VCaP (cell line): Measurements from ENCODE around the gene ADAM8.
"Not testable (repeated sequence)": the region's sequence is repeated elsewhere in the genome, so short reads cannot be mapped to it uniquely, and the experiment has no call there.

ENCODE experiments used
- H3K27ac ChIP-seq: fragments of 450-650 bp; 2 replicates; pipeline ENCODE4 v1.5.1; 2017
- TF ChIP-seq, protein P1 (sequence below): fragments of 450-650 bp; conservative IDR thresholded peaks from 2 replicates; pipeline ENCODE4 v1.5.1; 2017; ENCODE audit warnings: mild to moderate bottlenecking, moderate library complexity

Gene ADAM8

DNA sequence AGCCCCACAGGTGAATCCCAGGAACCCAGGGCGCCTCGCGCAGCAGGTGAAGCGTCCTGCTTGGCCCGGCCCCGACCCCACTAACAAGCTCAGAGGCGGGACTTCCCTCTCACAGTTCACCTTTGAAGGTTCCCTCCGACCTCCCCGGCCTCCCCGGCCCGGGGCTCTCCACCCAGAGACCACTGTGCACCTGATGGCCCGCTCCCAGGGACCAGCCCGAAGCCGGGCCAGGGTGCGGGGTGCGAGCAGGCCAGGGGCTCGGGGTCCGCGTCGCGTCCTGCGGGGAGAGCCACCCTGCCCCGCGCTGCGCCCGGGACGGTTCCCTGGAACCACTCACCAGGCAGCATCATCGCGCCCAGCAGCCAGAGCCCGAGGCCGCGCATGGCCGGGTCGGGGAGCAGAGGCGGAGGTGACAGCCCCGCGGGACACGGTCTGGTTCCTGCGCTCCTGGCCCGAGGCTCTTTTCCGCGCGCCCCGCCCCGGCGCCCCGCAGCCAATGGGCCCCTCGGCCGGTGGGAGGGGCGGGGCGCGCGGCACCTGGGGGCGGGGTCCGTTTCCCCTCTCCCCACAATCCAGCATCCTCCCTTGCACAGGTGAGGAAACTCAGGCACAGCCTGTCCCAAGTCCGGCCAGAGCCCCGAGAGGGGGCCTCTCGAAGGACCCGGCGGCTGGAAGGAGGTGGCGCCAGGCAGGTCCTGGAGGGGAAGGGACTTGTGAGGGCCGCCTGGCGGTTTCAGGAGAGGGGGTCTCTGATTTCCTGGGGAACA lies at the start of gene ADAM8:
Gene ADAM8, minus strand, starts transcription at position 434 of the 767 bp plus-strand sequence. Its CDS starts 51 bp downstream, at position 383.
- H3K27ac ChIP-seq = peak within 1 kb of the TSS; percentile 61
- TF ChIP-seq, protein P1, sequence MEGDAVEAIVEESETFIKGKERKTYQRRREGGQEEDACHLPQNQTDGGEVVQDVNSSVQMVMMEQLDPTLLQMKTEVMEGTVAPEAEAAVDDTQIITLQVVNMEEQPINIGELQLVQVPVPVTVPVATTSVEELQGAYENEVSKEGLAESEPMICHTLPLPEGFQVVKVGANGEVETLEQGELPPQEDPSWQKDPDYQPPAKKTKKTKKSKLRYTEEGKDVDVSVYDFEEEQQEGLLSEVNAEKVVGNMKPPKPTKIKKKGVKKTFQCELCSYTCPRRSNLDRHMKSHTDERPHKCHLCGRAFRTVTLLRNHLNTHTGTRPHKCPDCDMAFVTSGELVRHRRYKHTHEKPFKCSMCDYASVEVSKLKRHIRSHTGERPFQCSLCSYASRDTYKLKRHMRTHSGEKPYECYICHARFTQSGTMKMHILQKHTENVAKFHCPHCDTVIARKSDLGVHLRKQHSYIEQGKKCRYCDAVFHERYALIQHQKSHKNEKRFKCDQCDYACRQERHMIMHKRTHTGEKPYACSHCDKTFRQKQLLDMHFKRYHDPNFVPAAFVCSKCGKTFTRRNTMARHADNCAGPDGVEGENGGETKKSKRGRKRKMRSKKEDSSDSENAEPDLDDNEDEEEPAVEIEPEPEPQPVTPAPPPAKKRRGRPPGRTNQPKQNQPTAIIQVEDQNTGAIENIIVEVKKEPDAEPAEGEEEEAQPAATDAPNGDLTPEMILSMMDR = no peak

DNA sequence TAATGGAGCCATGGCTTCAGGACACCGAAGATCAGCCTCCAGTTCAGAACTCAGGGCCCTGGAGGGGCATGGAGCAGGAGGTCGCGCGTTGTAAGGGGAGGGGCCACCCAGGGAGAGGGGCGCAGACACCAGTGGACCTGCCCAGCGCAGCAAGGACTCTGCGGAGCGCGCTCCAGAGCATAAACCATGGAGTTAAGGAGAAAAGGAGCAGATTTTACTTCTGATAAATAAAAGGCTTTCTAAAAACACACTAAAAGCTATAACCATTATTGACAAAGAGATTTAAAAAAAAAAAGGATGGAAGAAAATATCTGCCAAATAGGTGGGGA lies 49.5 kb upstream of the ADAM8 start:
- TF ChIP-seq, protein P1 = no peak
- peak overlapping the region; percentile 77 for H3K27ac ChIP-seq

DNA sequence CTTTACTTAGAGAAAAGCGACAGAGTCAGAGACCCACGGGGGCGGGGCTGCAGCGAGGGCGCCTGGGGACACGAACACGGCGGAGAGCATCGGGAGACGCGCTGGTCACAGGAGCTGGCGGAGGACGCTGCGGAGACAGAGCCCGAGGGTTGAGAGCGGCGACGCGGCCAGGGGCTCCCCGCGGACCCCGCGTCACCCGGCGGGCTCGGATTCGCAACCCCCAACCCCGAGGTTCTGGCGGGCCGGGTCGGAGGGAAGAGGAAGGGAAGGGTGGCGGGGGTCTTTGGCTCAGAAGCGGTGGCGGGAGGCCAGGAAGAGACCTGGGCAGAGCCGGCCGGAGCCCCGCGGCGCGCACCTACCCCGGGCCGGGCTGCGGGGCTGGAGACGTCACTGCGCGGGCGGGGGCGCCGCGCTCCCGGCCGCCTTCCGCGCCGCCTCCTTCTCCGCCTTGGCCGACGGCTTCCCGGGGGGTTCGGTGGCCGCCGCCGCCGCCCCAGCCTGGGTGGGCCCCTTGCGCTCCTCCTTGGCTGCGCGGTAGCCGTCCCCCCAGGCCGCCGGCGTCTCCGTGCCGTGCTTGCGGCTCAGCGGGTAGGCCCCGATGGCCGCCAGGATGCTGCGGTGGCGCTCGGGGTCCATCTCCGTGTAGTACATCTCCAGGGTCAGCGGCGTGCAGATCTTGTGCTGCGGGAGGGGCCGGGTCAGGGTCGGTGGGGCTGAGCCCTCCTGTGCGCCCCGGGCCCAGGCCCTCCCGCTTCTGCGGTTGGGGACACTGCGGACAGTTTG lies 49.0 kb upstream of the ADAM8 start:
- H3K27ac ChIP-seq = peak overlapping the region; percentile 77
- TF ChIP-seq, protein P1 = no peak

DNA sequence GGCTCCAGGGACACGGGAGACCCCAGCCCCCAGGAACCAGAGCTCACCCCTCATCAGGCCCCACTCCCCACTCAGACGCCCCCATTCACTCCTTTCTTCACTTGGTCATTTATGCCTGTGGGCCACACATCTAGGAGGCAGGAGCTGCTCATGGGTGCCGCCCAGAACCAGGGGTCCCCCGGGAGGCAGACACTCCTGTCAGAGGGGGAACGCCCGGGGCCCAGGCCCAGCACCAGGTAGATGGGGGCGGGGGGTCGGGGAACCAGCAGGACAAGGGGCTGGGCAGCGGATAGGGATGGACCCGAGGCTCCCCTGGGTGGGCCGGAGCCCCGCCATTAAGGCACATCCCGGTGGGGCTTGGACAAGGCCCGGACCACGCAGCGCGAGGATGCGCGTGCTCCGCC lies 48.2 kb upstream of the ADAM8 start:
- peak overlapping the region; percentile 77 for H3K27ac ChIP-seq
- TF ChIP-seq, protein P1 = no peak

DNA sequence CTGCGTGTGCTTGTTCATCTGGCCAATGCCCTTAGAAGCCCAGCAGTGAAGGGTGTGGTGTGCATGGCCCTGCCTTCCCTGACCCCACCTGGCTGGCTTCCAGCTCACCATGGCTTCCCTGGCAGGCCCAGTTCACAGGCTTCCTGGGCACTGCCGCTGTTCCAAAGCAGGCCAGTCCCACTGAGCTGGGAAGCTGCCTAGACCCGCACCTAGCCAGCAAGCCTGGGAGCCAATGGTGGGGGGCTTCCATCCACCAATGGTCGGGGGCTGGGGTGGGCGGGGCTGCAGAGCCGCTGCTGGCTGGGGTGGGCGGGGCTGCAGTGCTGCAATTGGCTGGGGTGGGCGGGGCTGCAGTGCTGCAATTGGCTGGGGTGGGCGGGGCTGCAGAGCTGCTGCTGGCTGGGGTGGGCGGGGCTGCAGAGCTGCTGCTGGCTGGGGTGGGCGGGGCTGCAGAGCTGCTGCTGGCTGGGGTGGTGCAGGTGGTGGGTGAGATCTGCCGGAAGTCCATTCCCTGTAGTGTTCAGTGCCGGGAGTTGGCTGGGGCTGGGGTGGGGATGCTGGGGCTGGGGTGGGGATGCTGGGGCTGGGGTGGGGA lies 47.6 kb upstream of the ADAM8 start:
- no peak overlapping the region for H3K27ac ChIP-seq
- TF ChIP-seq, protein P1 = no peak

DNA sequence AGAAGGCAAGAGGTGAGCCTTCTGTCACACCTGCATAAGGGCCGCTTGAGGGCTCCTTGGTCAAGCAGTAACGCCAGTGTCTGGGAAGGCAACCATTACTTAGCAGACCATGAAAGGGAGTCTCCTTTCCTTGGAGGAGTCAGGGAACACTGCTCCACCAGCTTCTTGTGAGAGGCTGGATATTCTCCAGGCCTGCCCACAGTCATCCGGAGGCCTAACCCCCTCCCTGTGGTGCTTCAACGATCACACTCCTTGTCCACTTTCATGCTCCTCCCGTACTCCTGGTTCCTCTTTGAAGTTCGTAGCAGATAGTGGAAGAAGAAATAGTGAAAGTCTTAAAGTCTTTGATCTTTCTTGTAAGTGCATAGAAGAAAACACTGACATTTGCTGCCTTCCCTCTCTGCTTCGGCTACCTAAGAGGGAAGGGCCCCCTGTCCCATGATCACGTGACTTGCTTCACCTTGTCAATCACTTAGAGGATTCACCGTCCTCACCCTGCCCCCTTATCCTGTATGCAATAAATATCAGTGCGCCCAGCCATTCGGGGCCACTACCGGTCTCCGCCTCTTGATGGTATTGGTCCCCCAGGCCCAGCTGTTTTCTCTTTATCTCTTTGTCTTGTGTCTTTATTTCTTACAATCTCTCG lies 45.5 kb upstream of the ADAM8 start:
- not testable (repeated sequence) for H3K27ac ChIP-seq

DNA sequence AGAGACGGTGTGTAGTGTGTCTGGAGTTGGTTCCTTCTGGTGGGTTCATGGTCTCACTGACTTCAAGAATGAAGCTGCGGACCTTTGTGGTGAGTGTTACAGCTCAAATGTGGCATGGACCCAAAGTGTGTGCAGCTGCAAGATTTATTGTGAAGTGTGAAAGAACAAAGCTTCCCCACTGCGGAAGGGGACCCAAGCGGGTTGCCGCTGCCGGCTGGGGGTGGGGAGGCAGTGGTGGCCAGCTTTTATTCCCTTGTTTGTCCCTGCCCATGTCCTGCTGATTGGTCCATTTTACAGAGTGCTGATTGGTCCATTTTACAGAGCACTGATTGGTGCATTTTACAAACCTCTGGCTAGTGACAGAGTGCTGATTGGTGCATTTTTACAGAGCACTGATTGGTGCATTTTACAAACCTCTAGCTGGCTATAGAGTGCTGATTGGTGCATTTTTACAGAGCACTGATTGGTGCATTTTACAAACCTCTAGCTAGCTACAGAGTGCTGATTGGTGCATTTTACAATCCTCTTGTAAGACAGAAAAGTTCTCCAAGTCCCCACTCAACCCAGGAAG lies 44.3 kb upstream of the ADAM8 start:
- not testable (repeated sequence) for H3K27ac ChIP-seq
